IPS-15b (cell line): Measurements from ENCODE around the gene RTN4R.

Experiments used
- H3K27me3 ChIP-seq: one replicate; pipeline ENCODE4 v1.6.1; 2013; ENCODE audit warnings: low read length; ENCODE audit not compliant: control insufficient read depth, insufficient read depth
- H3K36me3 ChIP-seq: one replicate; pipeline ENCODE4 v1.6.1; 2013; ENCODE audit warnings: low read length; ENCODE audit not compliant: control insufficient read depth, insufficient read depth
- H3K4me1 ChIP-seq: one replicate; pipeline ENCODE4 v1.6.1; 2013; ENCODE audit warnings: mild to moderate bottlenecking, low read length; ENCODE audit not compliant: control insufficient read depth, insufficient read depth
- H3K4me3 ChIP-seq: one replicate; pipeline ENCODE4 v1.5.1; 2013; ENCODE audit warnings: low read depth, low read length
- H3K9ac ChIP-seq: one replicate; pipeline ENCODE4 v1.6.1; 2013; ENCODE audit warnings: low read depth, mild to moderate bottlenecking, low read length
- H3K9me3 ChIP-seq: one replicate; pipeline ENCODE4 v1.6.1; 2013; ENCODE audit warnings: mild to moderate bottlenecking, low read length; ENCODE audit not compliant: control insufficient read depth, insufficient read depth

The RTN4R gene

DNA sequence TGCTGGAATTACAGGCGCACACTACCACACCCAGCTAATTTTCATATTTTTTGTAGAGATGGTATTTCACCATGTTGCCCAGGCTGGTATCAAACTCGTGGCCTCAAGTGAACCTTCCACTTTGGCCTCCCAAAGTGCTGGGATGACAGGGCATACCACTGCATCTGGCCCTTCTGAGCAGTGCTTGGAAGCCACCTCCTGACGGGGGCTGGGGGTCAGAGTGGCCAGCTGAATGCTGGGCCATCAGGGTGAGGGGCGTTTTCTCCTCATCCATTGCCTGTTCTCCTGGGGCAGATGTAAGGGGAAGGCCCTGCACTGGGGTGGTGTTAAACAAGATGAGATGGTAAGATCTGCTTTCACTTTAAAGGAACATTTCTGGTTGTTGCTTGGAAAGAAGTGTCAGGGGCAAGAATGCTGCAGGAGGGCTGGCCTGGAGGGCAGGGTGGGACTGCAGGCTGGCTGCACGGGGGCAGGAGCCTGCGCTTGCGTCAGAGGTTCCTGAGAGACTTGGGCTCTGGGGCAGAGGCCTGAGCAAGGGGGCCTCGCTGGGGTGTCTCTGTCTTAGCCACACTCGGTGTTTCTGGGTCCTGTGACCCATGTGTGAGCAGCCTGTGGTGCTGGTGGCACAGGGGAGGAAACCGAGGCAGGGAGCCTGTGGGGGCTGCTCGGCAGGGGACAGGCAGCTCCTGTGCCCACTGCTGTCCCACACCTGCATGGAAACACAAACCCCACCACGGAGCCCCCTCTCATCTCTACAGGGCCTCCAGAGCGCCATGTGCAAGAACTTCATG is 34.5 kb upstream of the RTN4R start:
- Histone ChIP-seq H3K27me3 (peaks cover 30% of the 10 kb centered on the region), H3K36me3 (no peaks in the 10 kb centered on the region), H3K9me3 (no peaks in the 10 kb centered on the region), H3K4me3 (no peak overlapping the region), H3K9ac (no peak overlapping the region), H3K4me1 (no peaks in the 10 kb centered on the region)

- Histone ChIP-seq H3K27me3 (peaks cover 40% of the 10 kb centered on the region), H3K9me3 (no peaks in the 10 kb centered on the region), H3K36me3 (no peaks in the 10 kb centered on the region), H3K4me1 (no peaks in the 10 kb centered on the region), H3K4me3 (peak overlapping the region; percentile 69), H3K9ac (no peak overlapping the region)
These were observed 31.6 kb upstream of the RTN4R start for GRCh38 chr22:20299746-20300136.

GRCh38 chr22:20298803-20299745 is 31.0 kb upstream of the RTN4R start:
- Histone ChIP-seq H3K9me3 (no peaks in the 10 kb centered on the region), H3K9ac (peak overlapping the region; percentile 60), H3K36me3 (no peaks in the 10 kb centered on the region), H3K4me3 (peak overlapping the region; percentile 69), H3K27me3 (peaks cover 40% of the 10 kb centered on the region), H3K4me1 (no peaks in the 10 kb centered on the region)

DNA sequence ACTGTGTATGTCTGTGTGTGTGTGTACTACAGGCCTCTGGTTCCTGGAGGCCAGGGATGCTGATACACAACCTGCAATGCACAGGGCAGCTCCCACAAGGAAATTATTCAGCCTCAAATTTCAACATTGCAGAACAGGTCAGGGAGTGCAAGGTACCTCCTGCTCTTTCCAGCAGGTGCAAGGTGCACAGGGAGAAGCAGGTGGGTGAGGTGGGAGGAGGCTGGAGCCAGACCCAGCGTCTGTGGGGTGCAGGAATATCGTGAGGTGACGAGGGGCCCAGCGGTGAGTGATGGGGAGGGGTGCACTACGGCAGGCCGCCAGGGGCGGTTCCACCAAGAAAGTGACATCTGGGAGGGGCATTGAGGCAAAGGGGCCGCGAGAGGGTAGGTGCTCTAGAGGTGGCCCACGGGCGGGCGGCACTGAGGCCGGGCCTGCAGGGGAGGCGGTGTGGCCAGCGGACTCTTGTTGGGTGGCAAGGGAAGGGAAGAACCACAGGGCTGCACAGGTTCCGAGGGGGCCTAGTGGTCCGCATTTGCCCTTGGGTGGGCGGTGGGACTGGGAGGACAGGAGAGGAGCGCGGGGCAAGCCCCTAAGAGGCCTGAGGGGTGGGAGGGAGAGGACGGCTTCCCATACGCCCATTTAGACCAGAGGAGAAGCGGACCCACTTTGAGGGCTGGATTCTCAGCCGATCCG is 30.1 kb upstream of the RTN4R start:
- no peaks in the 10 kb centered on the region for H3K36me3 ChIP-seq
- H3K9ac ChIP-seq: peak overlapping the region; percentile 60
- no peaks in the 10 kb centered on the region for H3K9me3 ChIP-seq
- H3K4me3 ChIP-seq: peak overlapping the region; percentile 69
- H3K4me1 ChIP-seq: no peaks in the 10 kb centered on the region
- peaks cover 40% of the 10 kb centered on the region for H3K27me3 ChIP-seq

GRCh38 chr22:20297414-20298109 is 29.4 kb upstream of the RTN4R start:
- Histone ChIP-seq H3K36me3 (no peaks in the 10 kb centered on the region), H3K4me1 (no peaks in the 10 kb centered on the region), H3K9ac (no peak overlapping the region), H3K4me3 (no peak overlapping the region), H3K27me3 (peaks cover 40% of the 10 kb centered on the region), H3K9me3 (no peaks in the 10 kb centered on the region)

DNA sequence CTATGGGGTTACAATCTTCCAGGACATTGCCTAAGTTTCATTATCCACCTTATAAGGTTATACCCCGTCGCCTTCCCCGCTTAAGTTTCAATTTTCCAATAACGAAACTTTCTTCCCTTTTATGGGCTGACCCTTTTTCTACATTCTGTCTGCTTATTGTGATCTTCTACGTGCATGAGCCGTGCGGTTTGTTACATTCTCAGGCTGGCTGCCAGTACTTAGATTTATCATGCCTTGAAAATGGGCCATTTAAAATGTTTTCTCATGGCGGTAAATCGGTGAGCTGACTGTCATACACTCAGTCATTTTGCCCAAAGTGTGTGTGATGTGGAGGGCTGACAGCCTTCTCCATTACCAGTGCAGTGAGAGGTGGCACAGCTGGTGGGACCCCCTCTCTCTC is 28.5 kb upstream of the RTN4R start:
- H3K36me3 ChIP-seq: no peaks in the 10 kb centered on the region
- no peaks in the 10 kb centered on the region for H3K4me1 ChIP-seq
- H3K9ac ChIP-seq: no peak overlapping the region
- H3K27me3 ChIP-seq: peaks cover 36% of the 10 kb centered on the region
- H3K9me3 ChIP-seq: no peaks in the 10 kb centered on the region
- no peak overlapping the region for H3K4me3 ChIP-seq

DNA sequence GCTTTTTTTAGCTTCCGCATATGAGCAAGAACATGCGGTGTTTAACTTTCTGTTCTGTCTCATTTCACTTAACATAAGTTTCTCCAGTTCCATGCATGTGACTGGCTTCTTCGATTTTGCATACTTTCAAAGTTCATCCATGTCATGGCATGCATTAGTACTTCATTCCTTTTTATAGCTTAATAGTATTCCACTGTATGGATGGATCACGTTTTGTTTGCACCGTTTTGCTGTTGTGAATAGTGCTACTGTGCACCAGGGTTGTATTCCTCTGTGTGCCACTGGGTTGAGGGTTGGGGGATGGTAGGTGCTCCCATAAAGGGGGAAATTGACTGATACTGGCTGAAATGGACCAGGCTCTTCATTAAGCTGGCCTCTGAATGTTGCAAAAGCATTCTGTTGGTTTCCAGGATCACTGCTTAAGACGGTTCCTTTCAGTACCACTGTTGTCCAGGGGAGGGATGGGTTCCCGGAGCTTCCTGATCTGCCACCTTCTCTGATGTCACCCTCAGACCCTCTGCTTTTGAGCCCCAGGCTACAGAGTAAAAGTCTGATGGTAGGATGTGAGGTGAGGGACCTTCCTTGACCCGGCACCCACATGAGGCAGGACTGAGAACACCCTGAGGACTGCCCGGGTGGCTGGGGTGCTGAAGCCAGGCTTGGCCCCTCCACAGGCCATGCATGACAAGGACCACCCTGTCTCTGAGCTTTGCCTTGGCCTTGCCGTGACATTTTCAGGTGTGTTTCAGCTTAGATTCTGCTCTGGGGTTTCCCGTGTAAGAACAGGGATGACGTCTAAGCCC is 27.3 kb upstream of the RTN4R start:
- Histone ChIP-seq H3K9me3 (no peaks in the 10 kb centered on the region), H3K4me3 (no peak overlapping the region), H3K36me3 (no peaks in the 10 kb centered on the region), H3K9ac (no peak overlapping the region), H3K4me1 (no peaks in the 10 kb centered on the region), H3K27me3 (peaks cover 26% of the 10 kb centered on the region)

DNA sequence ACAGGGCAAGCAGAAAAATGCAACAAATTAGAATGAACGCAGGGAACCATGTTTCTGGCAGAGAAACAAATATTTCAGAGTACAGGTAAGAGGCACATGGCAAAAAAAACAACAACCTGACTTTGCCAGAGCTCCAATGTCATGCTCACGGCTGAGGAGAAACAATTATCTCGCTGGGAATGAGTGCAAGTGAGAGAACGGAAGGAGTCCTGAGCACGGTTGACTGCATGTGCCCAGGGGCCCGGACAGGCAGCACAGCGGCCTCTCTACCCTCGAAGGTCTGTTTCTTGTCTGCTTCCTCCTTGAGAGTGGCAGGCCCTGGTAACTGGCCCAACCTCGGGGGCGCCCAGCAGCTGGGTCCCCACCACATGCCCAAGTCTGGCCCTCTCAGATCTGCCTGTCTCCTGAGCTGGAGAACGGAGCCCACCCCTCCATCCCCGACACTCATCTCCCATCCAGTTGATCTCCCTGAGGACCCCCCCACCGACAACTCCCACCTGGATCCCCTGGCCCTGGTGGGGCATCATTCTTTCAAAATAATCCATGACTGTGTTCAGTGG is 24.6 kb upstream of the RTN4R start:
- no peaks in the 10 kb centered on the region for H3K36me3 ChIP-seq
- no peaks in the 10 kb centered on the region for H3K4me1 ChIP-seq
- H3K4me3 ChIP-seq: no peak overlapping the region
- no peaks in the 10 kb centered on the region for H3K9me3 ChIP-seq
- H3K27me3 ChIP-seq: peaks cover 11% of the 10 kb centered on the region
- H3K9ac ChIP-seq: no peak overlapping the region

DNA sequence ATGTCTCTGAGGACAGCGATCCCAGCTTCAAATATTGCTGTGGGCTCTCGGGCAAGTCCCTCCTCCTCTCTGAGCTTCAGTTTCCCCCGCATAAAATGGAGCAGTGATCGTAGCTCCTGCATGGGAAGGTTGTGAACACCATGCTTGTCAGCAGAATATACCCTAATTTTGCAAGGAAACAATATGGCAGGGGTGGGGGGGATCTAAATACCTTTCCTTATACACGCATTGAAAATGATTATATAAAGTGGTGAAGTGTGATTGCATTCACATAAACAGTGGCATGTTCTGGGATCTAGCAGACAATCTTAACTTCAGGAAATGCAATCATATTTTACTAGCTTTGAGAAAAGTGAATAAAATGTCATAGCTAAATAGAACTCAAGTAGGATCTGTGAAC is 24.0 kb upstream of the RTN4R start:
- H3K36me3 ChIP-seq: no peaks in the 10 kb centered on the region
- H3K4me3 ChIP-seq: no peak overlapping the region
- H3K27me3 ChIP-seq: peaks cover 5% of the 10 kb centered on the region
- H3K4me1 ChIP-seq: no peaks in the 10 kb centered on the region
- H3K9me3 ChIP-seq: no peaks in the 10 kb centered on the region
- H3K9ac ChIP-seq: no peak overlapping the region

GRCh38 chr22:20291604-20292063 is 23.5 kb upstream of the RTN4R start:
- Histone ChIP-seq H3K4me3 (no peak overlapping the region), H3K9ac (no peak overlapping the region), H3K36me3 (no peaks in the 10 kb centered on the region), H3K4me1 (no peaks in the 10 kb centered on the region), H3K27me3 (peaks cover under 1% of the 10 kb centered on the region), H3K9me3 (no peaks in the 10 kb centered on the region)
